IPS DF 4.7 (cell line): ENCODE results near the gene PFDN6.
"Not testable (repeated sequence)": the region's sequence is repeated elsewhere in the genome, so short reads cannot be mapped to it uniquely, and the experiment has no call there.

Experiments used
- DNase-seq: peaks from one replicate; pipeline ENCODE4 v3.0.0-alpha.2; 2013; ENCODE audit warnings: low spot score; ENCODE audit errors: extremely low read depth

PFDN6 gene

GRCh38 chr6:33288921-33289783, at the start of gene PFDN6, which contains the start of gene WDR46:
TSS of gene PFDN6 (plus strand) at chr6:33289601. CDS start at chr6:33289857, 256 bp downstream.
TSS of gene WDR46 (minus strand) at chr6:33289239. CDS start at chr6:33289170, 69 bp downstream.
- no peak for DNase-seq

GRCh38 chr6:33241968-33242367, 47.4 kb upstream of the PFDN6 start:
- DNase-seq = no peak

- DNase-seq = no peak
These were observed 45.9 kb upstream of the PFDN6 start for GRCh38 chr6:33243476-33243875.

GRCh38 chr6:33247977-33248642, 41.3 kb upstream of the PFDN6 start:
- DNase-seq = peak; percentile 64

- no peak for DNase-seq
These were observed 40.8 kb upstream of the PFDN6 start for GRCh38 chr6:33248643-33248931.

GRCh38 chr6:33248932-33249731, 40.3 kb upstream of the PFDN6 start:
- peak; percentile 98 for DNase-seq

GRCh38 chr6:33249732-33250630, 39.4 kb upstream of the PFDN6 start:
- no peak for DNase-seq

- no peak for DNase-seq
These were observed 38.7 kb upstream of the PFDN6 start for GRCh38 chr6:33250731-33251130.

GRCh38 chr6:33251395-33252012, 37.9 kb upstream of the PFDN6 start:
- no peak for DNase-seq

GRCh38 chr6:33252759-33253158, 36.6 kb upstream of the PFDN6 start:
- no peak for DNase-seq

GRCh38 chr6:33254591-33254990, 34.8 kb upstream of the PFDN6 start:
- DNase-seq = no peak

- no peak for DNase-seq
These were observed 30.4 kb upstream of the PFDN6 start for GRCh38 chr6:33259032-33259431.

GRCh38 chr6:33262490-33262889, 26.9 kb upstream of the PFDN6 start:
- not testable (repeated sequence) for DNase-seq

GRCh38 chr6:33264015-33264414, 25.4 kb upstream of the PFDN6 start:
- DNase-seq = no peak

- no peak for DNase-seq
These were observed 18.3 kb upstream of the PFDN6 start for GRCh38 chr6:33271117-33271467.

GRCh38 chr6:33271468-33272274, 17.7 kb upstream of the PFDN6 start, which contains the start of the genes RPS18 and VPS52:
TSS of gene RPS18 (plus strand) at chr6:33272075. CDS start at chr6:33272120, 45 bp downstream.
TSS of gene VPS52 (minus strand) at chr6:33271876. CDS start at chr6:33271675, 201 bp downstream.
- DNase-seq = peak; percentile 98

GRCh38 chr6:33272275-33273128, 16.9 kb upstream of the PFDN6 start:
- DNase-seq = no peak

- no peak for DNase-seq
These were observed 16.1 kb upstream of the PFDN6 start for GRCh38 chr6:33273129-33273923.
